HT-29 (cell line): ENCODE measurements around the gene ZNF189. TPM values are rescaled to one million over a fixed set of nuclear protein-coding genes. Genes with fewer than 3 reads are reported as not detected.
"Not testable (repeated sequence)": the region's sequence is repeated elsewhere in the genome, so short reads cannot be mapped to it uniquely, and the experiment has no call there.

Experiments used
- DNase-seq: peaks from one replicate; pipeline ENCODE4 v3.0.0-alpha.2; 2015; ENCODE audit warnings: low spot score
- total RNA-seq: library from RNA; depleted of rRNA; stranded (reverse); fragments of >200 nt; shearing (Covaris generic); gene quantifications from 2 replicates; pipeline ENCODE4 v1.2.3, GENCODE V29; 2014

The ZNF189 gene
- total RNA-seq, 1 experiment from 2014 or later = 2.1 TPM

DNA sequence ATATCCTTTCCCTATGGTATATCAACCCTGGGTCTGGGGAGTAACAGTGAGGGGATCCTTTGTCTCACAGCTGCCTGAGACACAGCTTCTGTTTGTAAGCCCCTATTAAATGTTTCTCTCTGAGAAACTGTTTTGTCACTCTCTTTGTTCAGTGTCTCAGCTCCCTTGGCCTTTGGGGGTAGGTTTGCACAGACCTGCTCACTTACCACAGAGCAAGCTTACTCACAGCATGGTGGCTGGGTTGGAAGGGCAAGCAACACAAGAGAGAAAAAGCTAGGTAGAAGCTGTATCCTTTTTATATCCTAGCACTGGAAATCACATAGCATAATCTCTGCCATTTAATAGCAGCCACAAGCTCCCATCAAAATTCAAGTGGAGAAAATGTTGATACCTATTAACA, 18.4 kb upstream of the ZNF189 start:
- DNase-seq = no peak

DNA sequence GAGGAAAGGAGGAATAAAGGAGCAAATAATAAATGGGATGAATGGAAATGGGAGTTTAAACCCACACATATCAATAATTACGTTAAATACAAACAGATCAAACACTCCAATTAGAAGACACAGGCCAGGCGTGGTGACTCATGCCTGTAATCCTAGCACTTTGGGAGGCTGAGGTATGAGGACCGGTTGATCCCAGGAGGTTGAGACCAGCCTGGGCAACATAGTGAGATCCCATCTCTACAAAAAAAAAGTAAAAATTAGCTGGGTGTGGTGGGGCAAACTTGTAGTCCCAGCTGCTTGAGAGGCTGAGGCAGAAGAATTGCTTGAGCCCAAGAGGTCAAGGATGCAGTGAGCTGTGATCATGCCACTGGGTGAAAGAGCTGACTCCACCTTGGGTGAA, 17.5 kb upstream of the ZNF189 start:
- no peak for DNase-seq

DNA sequence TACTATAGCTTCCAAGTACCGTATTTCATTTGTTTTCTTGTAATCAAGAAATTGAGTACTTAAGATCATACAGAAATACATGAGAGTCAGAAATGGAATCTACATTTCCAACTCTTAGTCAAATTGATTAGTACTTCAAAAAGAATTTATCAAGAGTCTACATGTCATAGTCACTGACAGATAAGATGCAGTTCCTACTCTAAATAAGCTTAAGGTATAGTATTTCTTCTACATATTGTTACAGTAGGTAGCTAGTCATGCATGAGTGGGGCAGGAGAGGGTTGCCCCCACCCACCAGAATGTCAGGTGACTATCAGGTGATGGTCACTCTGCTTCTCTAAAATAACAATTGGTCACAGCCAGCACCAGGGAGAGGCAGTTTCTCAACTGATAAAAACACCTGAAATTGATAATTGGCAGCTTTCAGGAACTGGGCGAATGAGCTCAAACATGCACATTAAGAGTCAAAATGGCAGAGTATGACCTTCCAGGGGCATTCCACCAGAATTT, 16.8 kb upstream of the ZNF189 start:
- no peak for DNase-seq

DNA sequence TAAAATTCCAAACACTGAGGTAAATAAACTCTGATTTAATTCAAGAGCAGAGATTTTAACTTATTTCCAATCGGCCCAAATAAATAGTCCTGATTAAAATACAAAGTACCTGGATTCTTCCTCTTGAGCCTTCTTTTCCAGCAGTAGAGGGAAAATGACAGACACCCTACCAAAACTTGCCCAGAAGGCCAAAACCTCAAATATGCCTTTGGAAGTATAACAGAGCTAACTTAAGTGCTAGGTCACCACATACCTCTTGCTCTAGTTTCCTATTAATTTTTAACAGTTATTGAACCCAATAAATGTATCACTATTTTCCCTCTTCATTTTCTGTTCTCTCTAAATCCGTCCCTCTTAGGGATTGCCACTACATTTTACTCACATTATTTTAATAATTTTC, 15.3 kb upstream of the ZNF189 start:
- no peak for DNase-seq

DNA sequence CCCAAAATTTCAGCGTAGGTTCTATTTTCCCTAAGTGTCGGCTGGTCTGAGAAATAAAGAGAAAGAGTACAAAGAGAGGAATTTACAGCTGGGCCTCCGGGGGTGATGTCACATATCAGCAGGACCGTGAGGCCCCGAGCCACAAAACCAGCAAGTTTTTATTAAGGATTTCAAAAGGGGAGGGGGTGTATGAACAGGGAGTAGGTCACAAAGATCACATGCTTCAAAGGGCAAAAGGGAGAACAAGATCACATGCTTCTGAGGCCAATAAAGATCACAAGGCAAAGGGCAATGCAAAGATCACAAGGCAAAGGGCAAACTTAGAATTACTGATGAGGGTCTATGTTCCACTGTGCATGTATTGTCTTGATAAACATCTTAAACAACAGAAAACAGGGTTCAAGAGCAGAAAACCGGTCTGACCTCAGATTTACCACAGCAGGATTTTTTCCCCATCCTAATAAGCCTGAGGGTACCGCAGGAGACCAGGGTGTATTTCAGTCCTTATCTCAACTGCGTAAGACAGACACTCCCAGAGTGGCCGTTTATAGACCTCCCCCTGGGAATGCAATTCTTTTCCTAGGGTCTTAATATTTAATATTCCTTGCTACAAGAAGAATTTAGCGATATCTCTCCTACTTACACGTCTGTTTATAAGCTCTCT, 13.6 kb upstream of the ZNF189 start, which contains the start of gene BAAT:
TSS of gene BAAT (minus strand) at position 134 of the 664 bp plus-strand sequence. CDS start 13,602 bp downstream, outside the sequence.
- DNase-seq = not testable (repeated sequence)

DNA sequence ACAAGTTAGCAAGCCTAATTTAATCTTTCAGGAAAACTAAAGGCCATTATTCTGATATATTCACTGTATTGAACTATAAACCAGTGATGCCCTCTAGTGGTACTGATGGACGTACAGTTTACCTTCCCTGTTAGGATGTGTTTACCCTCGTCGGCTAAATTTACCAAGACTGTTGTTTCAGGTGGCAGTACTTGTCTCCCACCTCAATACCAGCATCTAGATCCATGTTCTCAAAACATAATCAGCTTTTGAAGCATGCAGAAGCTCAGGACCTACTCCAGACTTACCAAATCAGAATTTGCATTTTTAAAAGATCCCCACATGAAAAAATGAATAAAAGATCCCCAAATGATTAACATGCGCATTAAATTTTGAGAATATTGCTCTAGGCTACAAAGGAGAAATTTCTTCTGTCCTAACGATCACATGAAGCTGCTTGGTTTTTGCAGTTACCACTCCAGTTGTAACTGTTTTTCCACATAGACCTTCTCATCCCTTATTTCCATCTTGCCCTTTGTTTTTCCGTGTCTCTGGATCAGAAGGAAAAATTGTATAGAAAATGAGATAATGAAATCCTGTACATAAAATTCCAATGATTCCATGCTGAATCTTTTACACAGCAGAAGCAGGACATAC, 10.7 kb upstream of the ZNF189 start:
- DNase-seq = peak; percentile 74

DNA sequence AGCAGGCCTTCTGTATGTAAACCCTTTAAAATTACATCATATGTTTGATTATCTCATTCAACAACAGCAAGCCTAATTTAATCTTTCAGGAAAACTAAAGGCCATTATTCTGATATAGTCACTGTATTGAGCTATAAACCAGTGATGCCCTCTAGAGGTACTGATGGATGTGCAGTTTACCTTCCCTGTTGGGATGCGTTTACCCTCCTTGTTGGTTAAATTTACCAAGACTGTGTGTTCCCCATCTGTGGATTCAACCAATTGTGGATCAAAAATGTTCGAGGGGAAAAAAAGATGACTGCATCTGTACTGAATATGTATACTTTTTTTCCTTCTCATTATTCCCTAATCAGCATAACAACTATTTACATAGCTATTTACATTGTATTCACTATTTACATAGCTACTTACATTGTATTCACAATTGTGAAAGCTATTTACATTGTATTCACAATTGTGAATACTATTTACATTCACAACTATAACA, 10.1 kb upstream of the ZNF189 start:
- DNase-seq = peak; percentile 45

DNA sequence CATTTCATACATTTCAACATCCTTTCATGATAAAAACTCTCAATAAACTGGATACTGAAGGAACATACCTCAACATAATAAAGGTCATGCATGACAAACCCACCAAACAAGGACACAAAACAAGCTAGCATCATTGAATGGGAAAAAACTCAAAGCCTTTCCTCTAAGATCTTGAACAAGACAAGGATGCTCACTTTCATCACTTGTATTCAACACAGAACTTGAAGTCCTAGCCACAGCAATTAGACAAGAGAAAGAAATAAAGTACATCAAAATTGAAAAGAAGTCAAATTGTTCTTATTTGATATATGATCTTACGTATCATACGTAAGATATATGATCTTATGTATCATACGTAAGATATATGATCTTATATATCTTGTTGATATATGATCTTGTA, 5.5 kb upstream of the ZNF189 start:
- DNase-seq = no peak

DNA sequence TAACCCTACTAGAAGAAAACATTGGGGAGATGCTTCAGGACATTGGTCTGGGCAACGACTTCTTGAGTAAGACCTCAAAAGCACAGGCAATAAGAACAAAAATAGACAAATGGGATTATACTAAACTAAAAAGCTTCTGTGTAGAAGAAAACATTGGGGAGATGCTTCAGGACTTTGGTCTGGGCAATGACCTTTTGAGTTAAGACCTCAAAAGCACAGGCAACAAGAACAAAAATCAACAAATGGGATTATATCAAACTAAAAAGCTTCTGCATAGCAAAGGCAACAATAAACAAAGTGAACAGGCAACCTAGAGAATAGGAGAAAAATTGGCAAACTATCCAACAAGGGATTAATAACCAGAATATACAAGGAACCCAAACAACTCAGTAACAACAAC, 4.0 kb upstream of the ZNF189 start:
- DNase-seq = no peak

DNA sequence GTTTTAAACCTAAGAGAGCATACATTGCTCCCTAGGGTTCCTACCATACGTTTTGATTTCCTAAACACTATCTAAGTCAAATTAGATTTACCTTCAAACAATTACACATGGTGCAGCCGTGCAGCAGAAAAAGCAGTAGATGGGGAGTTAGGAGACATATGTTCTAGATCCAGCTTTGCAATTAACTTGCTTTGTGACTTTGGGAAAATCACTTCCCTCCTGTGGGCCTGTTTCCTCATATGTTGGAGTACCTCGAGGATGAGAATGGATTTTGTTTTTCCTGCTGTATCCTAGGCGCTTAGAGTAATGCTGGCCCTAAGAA, 944 bp upstream of the ZNF189 start:
- DNase-seq = no peak

DNA sequence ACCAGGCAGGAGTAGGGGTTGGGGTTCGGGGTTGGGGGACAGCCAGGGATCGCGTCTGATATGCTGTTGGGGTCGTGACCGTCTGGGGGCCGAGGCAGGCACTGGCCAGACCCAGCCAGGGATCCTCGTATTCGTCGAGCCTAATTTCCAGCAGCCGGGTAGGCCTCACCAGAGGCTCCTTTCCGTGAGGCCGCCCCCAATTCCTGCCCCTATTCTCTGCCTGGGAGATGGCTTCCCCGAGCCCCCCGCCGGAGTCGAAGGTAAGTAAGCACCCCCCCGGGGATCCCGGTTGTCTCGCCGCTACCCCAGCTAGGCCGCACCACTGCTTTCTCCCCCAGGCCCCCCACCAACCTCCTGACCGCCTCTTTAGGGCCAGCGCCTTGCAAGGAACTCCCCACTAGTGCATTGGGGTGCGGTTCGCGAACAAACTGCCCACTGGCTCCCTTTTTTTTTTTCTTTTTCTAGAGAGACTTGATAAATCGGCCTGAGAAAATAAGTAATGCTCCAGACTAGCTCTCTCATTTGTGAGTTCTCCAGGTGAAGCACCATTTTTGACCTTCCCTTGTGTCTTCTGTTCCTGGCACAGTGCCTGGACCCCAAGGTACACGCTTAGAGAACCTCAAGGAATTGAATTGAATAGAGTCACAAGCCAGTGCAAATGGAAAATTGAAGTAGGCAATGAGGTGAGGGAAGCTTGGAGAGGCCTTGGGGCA, 435 bp downstream of the ZNF189 start:
- DNase-seq = peak; percentile 20

DNA sequence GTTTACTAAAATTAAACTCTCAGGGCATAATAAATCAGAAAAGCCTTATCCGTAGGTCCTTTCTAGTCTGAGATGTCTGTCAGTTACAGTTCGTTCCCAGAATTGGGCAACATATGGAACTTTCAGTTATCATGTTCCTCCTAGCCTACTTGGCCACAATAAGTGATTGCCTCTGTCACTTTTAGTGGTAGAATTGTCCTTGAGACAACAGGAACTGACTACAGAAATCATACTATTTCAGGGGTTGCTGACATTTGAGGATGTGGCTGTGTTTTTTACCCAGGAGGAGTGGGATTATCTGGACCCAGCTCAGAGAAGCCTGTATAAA, 956 bp downstream of the ZNF189 start:
- DNase-seq = no peak

DNA sequence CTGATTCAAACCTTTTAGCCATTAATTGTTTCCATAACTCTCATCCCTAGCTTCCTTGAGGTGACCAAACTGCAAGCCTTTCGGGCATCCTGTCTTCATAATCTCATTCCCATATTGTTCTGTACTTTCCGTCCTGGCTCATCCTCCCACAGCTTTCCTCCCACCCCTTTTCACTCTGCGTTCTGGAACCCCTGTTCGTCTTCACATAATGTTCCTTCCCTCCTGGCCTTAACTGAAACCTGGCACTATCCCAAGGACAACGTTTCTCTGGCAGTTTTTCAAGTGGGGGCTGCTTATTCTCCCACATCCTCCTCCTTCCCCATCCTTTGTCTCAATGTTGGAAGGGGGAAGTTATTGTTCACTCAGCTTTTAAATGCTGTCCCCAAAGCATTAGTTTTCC, 1.5 kb downstream of the ZNF189 start:
- no peak for DNase-seq

DNA sequence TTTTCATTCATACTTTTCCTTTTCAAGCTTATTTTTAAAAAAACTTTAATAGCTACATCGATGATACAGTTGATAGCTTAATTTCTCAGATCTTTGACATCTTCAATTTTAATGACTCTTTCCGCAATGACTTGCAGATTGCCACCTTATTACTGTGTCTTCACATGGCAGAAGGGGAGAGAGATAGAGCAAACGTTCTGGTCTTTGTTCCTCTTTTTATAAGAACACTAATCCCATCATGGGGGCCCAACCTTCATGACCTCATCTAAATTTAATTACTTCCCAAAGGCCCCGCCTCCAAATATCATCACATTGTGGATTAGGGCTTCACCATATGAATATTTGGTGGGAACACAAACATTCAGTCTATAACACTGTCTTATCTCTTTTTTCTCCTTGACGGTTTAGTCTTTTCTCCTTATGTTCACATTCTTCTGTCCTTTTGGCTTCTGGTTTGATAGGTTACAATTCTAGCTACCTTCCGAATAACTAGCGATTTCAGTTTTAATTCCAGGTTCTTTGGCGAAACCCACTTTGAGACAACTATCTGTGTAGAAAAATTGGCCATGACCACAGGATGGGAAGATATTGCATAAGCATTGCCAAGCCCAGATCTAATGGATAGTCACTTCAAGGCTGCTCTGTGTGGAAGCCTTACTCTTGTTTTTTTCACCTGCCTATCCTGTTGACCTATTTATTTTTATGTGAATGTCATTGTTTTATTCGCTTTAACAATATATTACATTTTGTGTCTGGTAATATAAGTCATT, 5.0 kb downstream of the ZNF189 start:
- no peak for DNase-seq

DNA sequence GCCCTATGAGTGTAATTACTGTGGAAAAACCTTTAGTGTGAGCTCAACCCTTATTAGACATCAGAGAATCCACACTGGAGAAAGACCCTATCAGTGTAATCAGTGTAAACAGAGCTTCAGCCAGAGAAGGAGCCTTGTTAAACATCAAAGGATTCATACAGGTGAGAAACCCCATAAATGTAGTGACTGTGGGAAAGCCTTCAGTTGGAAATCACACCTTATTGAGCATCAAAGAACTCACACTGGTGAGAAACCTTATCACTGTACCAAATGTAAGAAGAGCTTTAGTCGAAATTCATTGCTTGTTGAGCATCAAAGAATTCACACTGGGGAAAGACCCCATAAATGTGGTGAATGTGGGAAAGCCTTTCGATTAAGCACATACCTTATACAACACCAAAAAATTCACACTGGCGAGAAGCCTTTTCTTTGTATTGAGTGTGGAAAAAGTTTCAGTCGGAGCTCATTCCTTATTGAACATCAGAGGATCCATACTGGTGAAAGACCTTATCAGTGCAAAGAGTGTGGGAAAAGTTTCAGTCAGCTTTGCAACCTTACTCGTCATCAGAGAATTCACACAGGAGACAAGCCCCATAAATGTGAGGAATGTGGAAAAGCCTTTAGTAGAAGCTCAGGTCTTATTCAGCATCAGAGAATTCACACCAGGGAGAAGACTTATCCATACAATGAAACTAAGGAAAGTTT, 9.9 kb downstream of the ZNF189 start:
- no peak for DNase-seq

DNA sequence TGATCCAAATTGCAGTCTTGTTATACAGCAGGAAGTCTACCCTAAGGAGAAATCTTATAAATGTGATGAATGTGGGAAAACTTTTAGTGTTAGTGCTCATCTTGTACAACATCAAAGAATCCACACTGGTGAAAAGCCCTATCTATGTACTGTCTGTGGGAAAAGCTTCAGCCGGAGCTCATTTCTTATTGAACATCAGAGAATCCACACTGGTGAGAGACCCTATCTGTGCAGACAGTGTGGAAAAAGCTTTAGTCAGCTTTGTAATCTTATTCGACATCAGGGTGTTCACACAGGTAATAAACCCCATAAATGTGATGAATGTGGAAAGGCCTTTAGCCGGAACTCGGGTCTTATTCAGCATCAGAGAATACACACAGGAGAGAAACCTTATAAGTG, 10.4 kb downstream of the ZNF189 start:
- DNase-seq = no peak

DNA sequence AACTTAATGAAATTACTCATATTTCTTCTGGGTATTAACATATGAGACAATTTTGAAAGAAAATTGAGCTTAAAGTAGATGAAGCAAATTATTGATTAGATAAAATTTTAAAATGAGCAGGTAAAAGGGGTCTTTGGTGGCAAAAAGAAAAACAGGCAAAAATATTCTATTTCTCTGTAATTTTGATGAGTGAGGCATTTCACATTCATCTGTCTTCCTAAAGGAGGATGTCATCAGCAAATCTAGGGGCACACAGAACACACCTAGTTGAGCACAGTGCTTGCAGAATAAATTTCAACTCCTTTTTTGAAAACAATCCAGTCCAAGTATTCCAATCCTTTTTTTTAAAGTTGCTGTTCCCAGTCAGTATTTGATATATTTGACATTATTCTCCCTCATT, 16.2 kb downstream of the ZNF189 start:
- DNase-seq = no peak

DNA sequence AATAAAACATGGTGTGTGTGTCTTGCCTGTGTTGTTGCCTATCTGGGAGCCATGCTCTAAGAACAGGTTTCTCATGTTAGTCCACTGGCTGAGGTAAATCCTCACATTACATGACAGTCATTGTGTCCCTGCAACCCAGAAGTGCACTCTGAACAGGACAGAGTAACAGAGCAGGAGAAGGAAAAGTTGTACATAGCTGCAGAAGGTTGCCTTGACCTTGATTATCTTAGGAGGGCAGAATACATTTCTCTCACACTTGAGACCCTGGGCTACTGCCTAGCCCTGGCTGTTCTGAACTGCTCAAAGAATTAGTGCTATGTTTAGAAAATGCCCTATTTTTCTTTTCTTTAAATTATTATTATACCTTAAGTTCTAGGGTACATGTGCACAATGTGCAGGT, 16.9 kb downstream of the ZNF189 start:
- no peak for DNase-seq

DNA sequence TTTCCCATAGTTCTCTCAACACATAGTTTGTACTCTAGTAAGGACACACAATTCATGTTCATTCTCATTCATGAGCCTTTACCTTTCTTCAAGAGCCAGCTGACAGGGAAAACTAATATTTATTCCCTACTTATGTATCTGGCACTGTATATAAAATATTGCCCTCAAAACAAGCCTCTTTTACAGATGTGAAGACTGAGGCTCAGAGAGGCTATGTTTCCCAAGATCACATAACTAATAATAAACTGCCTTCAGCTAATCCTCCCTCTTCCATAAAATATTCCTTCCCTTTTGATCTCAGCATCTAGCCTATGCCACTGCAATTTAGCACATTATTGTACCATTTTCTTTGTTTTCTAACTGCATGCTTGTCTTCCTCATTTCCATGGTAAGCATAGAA, 18.7 kb downstream of the ZNF189 start:
- DNase-seq = no peak

DNA sequence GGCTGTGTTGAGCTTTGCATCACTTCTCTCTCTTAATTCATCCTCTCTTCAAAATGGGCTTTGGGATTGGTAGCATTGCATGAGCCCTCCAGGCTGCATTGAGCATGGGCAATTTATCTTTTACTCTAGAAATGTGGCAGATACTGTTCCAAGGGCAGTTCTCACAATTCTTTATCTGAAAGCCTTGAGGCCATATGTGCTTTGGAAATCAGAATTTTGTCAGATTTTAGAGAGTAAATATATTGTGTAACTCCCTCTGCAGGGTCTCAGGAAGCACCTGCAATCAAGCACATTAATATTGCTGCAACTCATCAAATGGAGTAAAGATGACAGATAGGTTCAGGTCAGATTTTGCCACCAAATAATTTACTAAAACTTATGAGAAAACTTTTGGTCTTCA, 19.3 kb downstream of the ZNF189 start:
- no peak for DNase-seq
